Amniotic stem cell (primary cell): ENCODE results near the gene ZNF609.
"Not testable (repeated sequence)": the region's sequence is repeated elsewhere in the genome, so short reads cannot be mapped to it uniquely, and the experiment has no call there.

Experiments used
- DNase-seq: peaks from one replicate; lab custom pipeline; 2025; lab: John Stamatoyannopoulos, UW

Gene ZNF609

GRCh38 chr15:64622410-64623260, 162.3 kb downstream of the ZNF609 start:
- no peak for DNase-seq

- no peak for DNase-seq
Observed at GRCh38 chr15:64623347-64623996, 163.1 kb downstream of the ZNF609 start.

- DNase-seq: no peak
Observed at GRCh38 chr15:64624242-64624641, 163.9 kb downstream of the ZNF609 start.

GRCh38 chr15:64629063-64629462, 168.7 kb downstream of the ZNF609 start:
- DNase-seq: no peak

- DNase-seq: no peak
Observed at GRCh38 chr15:64630396-64631107, 170.2 kb downstream of the ZNF609 start.

- DNase-seq: not testable (repeated sequence)
Observed at GRCh38 chr15:64632639-64633038, 172.3 kb downstream of the ZNF609 start.

GRCh38 chr15:64633332-64633731, 173.0 kb downstream of the ZNF609 start:
- no peak for DNase-seq

GRCh38 chr15:64634027-64634426, 173.6 kb downstream of the ZNF609 start:
- DNase-seq: no peak

GRCh38 chr15:64634576-64635498, 174.5 kb downstream of the ZNF609 start:
- DNase-seq: no peak

- no peak for DNase-seq
Observed at GRCh38 chr15:64635499-64636495, 175.4 kb downstream of the ZNF609 start.

GRCh38 chr15:64636556-64636955, 176.2 kb downstream of the ZNF609 start:
- no peak for DNase-seq

- DNase-seq: no peak
Observed at GRCh38 chr15:64637412-64637811, 177.0 kb downstream of the ZNF609 start.

GRCh38 chr15:64639744-64640143, 179.4 kb downstream of the ZNF609 start:
- DNase-seq: not testable (repeated sequence)

- DNase-seq: no peak
Observed at GRCh38 chr15:64640146-64640871, 179.9 kb downstream of the ZNF609 start.

GRCh38 chr15:64642875-64643274, 182.5 kb downstream of the ZNF609 start:
- no peak for DNase-seq

- no peak for DNase-seq
Observed at GRCh38 chr15:64643685-64644084, 183.3 kb downstream of the ZNF609 start.

- DNase-seq: not testable (repeated sequence)
Observed at GRCh38 chr15:64644811-64645210, 184.4 kb downstream of the ZNF609 start.

GRCh38 chr15:64645995-64646394, 185.6 kb downstream of the ZNF609 start:
- no peak for DNase-seq

GRCh38 chr15:64647367-64647766, 187.0 kb downstream of the ZNF609 start:
- DNase-seq: no peak

GRCh38 chr15:64650552-64650951, 190.2 kb downstream of the ZNF609 start:
- no peak for DNase-seq
